NCI-H748 treated with DMSO at 0.1 percent for 48 hours (cell line): Measurements from ENCODE around the gene SLC9A7.
"Not testable (repeated sequence)": the region's sequence is repeated elsewhere in the genome, so short reads cannot be mapped to it uniquely, and the experiment has no call there.

ENCODE experiments used
- DNase-seq: peaks from one replicate; lab custom pipeline; 2025; lab: John Stamatoyannopoulos, UW

The SLC9A7 gene

GRCh38 chrX:46754036-46754435 is 4.9 kb downstream of the SLC9A7 start:
- DNase-seq: no peak

DNA sequence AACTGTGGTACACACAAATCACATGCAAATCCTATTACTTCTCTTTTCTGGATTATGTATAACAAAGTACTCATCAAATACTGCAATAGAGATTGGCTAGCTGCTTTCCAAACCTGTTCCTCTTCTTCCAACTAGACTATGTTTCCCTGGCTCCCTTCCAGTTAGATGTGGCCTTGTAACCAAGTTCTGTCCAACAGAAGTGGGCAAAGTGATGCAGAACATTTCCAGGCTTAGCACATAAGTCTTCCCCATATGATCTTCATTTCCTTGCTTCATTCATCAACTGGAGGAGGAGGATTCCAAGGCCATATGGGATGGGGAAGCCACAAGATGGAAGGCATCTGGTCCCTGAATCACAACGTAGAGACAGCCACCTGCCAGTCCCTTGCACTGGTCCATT is 8.0 kb downstream of the SLC9A7 start:
- DNase-seq: no peak

DNA sequence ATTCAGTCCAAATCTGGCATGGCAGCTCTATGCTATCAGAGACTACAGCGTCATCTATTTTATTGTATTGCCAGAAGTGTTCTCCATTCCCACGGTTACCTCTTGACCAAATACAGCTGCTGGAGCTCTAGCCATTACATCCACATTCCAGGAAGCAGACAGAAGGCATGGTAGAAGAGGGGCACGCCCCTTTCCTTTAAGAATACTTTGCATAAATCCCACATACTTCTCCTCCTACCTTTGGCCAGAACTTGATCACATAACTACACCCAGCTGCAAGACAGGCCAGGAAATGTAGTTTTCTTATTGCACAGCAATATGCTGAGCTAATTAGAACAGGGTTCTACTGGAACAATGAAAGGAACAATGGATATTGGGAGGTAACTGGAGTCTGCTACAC is 14.9 kb downstream of the SLC9A7 start:
- no peak for DNase-seq

DNA sequence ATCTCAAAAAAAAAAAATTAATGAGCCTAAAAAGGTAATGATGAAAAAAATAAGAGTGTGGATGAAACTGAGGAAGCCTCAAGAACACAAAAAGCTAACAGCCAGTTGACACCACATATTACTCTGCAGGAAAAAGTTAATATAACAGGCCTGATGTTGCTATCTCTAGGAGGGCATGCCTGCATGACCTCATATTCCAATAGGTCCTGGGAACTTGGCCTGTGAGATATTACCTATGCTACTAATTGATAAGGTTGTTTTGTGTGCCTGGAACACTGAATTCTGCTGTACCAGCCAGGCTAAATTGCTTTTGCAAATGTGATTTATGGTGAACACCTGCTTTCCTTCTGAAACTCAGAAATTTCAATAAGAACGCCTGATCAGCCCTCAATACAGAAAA is 15.9 kb downstream of the SLC9A7 start:
- no peak for DNase-seq

DNA sequence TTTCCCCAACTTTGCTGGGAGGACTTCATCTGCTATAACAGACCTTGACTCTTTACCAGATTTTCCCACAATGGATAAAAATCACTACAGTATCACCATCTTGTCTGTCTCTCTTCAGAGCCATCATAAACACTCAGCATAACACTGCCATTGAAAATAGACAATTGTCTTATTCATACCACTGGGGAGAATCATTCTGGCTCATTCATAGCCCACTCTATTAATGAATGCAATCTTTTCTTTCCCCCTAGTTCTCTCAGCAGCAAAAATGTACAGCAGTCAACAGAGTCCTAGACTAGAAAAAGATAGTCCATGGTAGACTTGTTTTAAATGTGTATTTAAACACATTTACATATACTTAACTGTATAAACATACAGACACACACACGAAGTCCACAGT is 19.2 kb downstream of the SLC9A7 start:
- no peak for DNase-seq

GRCh38 chrX:46737462-46737861 is 21.5 kb downstream of the SLC9A7 start:
- no peak for DNase-seq

DNA sequence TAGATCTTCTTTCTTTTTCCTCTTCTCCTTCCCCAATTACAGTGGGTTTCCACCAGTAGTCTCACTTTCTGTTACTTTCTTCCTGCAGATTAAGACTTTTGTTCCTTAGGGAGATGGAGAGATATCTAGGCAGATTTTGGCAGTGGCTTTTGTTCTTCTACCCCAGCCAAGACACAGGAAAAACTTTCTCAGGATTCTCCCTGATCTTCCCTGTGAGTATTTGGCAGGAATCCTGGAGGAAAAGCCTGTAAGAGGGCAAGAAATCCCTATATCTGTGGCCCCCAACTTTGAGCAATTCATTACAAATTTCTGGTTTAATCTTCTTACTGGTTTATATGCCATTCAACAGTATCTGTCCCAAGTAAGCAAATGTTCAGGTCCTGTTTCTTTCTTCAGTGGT is 21.9 kb downstream of the SLC9A7 start:
- no peak for DNase-seq

DNA sequence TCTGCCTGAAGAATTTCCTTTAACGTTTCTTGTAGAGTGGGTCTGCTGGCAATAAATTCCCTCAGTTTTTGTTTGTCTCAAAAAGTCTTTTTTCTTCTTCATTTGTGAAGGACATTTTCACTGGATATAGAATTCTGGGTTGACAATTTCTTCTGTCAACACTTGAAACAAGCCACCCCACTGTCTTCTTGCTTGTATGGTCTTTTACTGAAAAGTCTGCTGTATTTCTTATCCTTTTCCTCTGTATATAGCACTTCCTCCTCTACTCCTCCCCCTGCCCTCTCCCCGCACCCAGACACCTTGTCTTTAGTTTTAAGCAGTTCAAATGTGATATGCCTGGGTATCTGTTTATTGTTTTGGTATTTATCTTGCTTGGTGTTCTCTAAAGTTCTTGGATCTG is 23.3 kb downstream of the SLC9A7 start:
- no peak for DNase-seq

GRCh38 chrX:46733226-46733625 is 25.7 kb downstream of the SLC9A7 start:
- DNase-seq: no peak

- no peak for DNase-seq
Observed at GRCh38 chrX:46730765-46731164, 28.2 kb downstream of the SLC9A7 start.

GRCh38 chrX:46727441-46727840 is 31.5 kb downstream of the SLC9A7 start:
- DNase-seq: no peak

DNA sequence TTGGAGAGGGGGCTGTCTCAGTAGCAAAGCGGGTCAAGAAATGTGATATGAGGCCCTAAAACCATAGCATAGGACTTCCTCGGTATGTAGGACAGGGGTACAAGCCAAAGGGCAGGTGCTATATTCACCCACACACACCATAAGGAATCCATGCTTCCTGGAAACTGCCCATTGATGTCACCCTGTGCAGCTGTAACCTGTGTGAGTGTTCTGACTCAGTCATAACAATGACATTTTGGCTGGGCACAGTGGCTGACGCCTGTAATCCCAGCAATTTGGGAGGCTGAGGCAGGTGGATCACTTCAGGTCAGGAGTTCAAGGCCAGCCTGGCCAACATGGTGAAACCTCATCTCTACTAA is 35.4 kb downstream of the SLC9A7 start:
- not testable (repeated sequence) for DNase-seq

DNA sequence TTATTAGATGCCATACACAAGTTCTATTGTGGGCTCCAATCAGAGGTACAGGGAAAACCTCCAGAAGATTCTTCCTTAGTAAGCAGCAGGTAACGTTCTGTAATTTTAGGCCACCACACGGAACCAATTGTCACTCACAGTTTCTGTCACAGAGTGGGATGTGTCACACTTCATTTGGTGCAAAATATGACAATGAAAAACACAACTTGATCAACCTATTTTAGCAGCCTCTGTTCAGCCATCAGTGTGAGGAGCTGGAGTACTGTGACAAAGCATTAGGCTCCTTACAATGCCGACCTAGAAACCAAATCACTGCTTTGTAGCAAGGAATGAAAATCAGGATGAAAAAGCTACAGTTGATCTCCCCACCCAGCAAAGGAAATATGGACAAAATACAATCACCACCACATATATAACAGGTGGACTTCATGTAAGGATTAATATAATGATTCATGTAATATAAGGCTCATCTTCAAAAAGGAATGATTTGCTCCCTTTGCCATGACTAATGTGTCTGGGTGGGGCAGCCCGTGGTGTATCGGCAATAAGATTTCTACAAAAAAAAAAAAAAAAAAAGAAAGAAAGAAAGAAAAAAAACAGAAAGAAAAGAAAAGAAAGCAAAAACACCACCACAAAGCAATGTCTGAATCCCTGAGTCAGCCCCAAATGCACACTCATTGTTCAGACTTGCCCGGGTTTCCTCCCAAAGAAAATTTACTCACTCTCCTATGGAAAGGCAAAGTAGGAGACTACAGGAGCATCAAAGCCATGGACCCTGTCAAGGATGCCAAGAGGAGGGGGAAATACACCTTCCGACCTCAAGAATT is 36.0 kb downstream of the SLC9A7 start:
- no peak for DNase-seq

DNA sequence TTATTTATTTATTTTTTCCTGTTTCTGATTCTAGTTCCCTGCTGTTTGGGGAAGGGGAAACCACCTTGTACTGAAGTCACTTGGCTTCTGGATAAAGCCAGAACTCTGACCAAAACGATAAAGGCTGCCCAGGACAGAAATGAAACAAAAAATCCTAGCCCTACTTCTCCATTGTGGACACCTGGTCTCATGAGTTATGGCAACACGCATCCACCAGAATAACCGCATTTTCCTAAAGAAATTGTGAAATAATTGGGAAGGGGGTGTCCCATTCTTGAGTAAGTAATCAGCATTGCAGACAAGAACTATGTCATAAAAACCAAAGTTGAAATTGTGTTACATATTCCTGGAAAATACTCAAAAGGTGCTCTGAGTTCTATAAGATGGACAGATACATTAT is 42.1 kb downstream of the SLC9A7 start:
- DNase-seq: no peak

DNA sequence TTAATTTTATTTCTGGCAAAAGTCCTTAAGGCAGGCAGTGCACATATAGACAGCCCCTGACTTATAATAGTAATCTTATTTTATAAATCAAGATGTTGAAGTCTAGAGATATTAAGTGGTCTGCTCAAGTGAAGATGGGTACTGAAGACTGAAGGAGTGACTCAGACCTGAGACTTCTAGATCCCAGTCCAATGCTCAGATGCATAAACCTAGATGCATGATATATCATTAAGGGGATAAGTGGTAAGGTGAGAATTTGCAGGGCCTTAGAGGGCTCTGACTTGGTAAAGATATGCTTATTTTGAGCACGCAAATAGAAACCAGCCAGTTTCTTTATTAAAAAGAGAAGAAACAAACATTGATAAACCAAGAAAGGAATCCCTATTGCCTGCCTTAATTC is 42.9 kb downstream of the SLC9A7 start:
- no peak for DNase-seq

DNA sequence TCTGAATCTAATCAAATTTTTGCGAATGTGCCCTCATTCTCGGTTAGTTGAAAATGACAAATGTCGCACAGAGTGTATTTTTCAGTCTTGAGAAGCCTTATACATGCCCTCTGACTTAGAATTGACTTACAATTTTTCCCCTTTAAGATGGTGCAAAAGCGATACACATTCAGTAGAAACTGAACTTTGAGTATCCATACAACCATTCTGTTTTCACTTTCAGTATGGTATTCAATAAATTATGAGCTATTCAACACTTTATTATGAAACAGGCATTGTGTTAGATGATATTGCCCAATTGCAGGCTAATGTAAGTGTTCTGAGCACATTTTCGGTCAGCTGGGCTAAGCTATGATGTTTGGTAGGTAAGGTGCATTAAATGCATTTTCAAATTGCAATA is 43.4 kb downstream of the SLC9A7 start:
- DNase-seq: no peak

- DNase-seq: no peak
Observed at GRCh38 chrX:46713672-46714490, 45.0 kb downstream of the SLC9A7 start.

- DNase-seq: no peak
Observed at GRCh38 chrX:46712764-46713163, 46.2 kb downstream of the SLC9A7 start.

- no peak for DNase-seq
Observed at GRCh38 chrX:46710927-46711623, 47.8 kb downstream of the SLC9A7 start.

GRCh38 chrX:46710425-46710824 is 48.5 kb downstream of the SLC9A7 start:
- no peak for DNase-seq

- DNase-seq: no peak
Observed at GRCh38 chrX:46707274-46707965, 51.5 kb downstream of the SLC9A7 start.

DNA sequence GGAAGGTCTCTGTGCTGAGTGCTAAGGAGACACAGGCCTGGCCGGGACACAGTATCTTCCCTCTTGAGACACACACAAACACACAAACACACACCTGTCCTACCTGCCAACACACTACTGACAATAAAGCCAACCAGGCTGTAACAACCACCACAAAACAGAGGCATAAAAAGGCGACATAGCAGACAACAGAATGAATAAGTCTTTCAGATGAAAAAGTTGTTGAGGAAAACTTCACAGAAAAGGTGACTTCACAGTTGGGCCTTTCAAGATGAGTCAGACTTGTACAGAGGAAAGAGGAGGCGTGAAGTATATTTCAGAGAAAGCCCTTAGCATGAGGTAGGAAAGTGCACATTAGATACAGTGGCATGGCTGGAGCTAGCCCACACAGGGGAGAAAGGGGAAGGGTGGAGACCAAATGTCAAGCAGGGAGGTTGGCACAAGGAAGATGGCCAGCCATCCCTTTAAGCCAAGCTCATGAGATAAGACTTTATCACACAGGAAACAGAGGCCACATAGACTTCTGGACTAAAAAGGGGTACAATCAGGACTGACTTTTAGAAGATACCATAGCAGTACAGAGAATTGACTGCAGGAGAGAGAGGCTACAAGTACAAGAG is 54.0 kb downstream of the SLC9A7 start:
- no peak for DNase-seq
